Lower lobe of right lung (tissue), 2 donors: ENCODE data around the gene SMG5. TPM values are rescaled to one million over a fixed set of nuclear protein-coding genes. Genes with fewer than 3 reads are reported as not detected.
"Not testable (repeated sequence)": the region's sequence is repeated elsewhere in the genome, so short reads cannot be mapped to it uniquely, and the experiment has no call there.

ENCODE experiments used
- ATAC-seq, 2 donors: fragments of 200-7000 bp; cut with Tn5 transposase; one replicate each; pipeline ENCODE4 v1.9.1; 2020 to 2022; ENCODE audit warnings: mild to moderate bottlenecking in 2 of 2, moderate library complexity in 2 of 2
- DNase-seq: peaks from one replicate; pipeline ENCODE4 v3.0.0-alpha.2; 2020
- H3K27ac ChIP-seq: fragments of 200-600 bp; one replicate; pipeline ENCODE4 v1.8.0; 2022
- H3K27me3 ChIP-seq: fragments of 200-600 bp; one replicate; pipeline ENCODE4 v1.8.0; 2022; ENCODE audit warnings: low read depth
- H3K36me3 ChIP-seq: fragments of 200-600 bp; one replicate; pipeline ENCODE4 v1.8.0; 2022; ENCODE audit warnings: mild to moderate bottlenecking
- H3K4me1 ChIP-seq: fragments of 200-600 bp; one replicate; pipeline ENCODE4 v1.8.0; 2022
- H3K4me3 ChIP-seq: fragments of 200-600 bp; one replicate; pipeline ENCODE4 v1.8.0; 2022; ENCODE audit warnings: mild to moderate bottlenecking
- H3K9me3 ChIP-seq: fragments of 200-600 bp; one replicate; pipeline ENCODE4 v1.8.0; 2022
- intact Hi-C: fragments of 100-400 bp; cut with DNase I; formaldehyde crosslinking; loops from one replicate; pipeline ENCODE4 v1.11.0; 2022
- total RNA-seq: library from RNA; stranded (reverse); fragmentation: NEBNext Ultra II Directional; extraction: Animal tissue kit (Norgen Biotek cat#: 25700); gene quantifications from one replicate; pipeline ENCODE4 v1.2.1, GENCODE V29; 2021
- TF ChIP-seq, protein P1 (sequence below): fragments of 200-600 bp; IDR thresholded peaks from one replicate; pipeline ENCODE4 v1.8.0; 2022; ENCODE audit warnings: antibody characterized with exemption, mild to moderate bottlenecking
- donor health status: DM: no; HTN: yes; CAD: no; lungs with severe emphysema.

Gene SMG5
- total RNA-seq, 1 donor from 2014 or later, result 68.9 TPM

DNA sequence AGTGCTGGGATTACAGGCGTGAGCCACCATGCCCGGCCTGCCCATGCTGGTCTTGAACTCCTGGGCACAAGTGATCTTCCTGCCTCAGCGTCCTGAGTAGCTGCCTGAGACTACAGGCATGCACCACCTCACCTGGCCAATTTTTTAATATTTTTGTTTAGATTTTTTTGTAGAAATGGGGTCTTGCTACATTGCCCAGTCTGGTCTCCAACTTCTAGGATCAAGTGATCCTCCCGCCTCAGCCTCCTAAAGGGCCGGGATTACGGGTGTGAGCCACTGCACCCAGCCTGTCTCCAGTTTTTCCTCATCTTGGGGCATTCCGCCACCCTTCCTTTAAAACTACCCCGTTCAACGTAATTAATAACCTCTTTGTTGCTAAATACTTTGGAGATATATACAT, 62.4 kb downstream of the SMG5 start:
- TF ChIP-seq, protein P1, sequence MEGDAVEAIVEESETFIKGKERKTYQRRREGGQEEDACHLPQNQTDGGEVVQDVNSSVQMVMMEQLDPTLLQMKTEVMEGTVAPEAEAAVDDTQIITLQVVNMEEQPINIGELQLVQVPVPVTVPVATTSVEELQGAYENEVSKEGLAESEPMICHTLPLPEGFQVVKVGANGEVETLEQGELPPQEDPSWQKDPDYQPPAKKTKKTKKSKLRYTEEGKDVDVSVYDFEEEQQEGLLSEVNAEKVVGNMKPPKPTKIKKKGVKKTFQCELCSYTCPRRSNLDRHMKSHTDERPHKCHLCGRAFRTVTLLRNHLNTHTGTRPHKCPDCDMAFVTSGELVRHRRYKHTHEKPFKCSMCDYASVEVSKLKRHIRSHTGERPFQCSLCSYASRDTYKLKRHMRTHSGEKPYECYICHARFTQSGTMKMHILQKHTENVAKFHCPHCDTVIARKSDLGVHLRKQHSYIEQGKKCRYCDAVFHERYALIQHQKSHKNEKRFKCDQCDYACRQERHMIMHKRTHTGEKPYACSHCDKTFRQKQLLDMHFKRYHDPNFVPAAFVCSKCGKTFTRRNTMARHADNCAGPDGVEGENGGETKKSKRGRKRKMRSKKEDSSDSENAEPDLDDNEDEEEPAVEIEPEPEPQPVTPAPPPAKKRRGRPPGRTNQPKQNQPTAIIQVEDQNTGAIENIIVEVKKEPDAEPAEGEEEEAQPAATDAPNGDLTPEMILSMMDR, result no peak

DNA sequence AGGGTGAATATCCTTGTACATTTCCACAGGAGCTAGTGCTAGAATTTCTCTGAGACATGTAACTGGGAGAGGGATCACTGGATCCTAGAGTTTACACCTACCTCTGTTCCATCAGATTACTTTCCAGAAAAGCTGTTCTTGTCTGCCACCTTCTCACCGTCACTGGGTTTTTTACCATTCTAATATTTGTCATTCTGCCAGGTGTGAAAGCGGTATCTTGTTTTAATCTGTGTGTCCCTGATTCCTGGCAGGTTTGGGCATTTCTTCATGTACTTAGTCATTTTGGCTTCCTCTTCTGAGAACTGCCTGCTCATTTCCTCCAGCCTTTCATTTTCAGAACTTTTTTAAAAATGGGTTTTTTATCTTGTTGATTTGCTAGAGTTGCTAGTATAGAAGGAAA, 64.8 kb downstream of the SMG5 start:
- H3K4me3 ChIP-seq, result no peak overlapping the region
- no peak for DNase-seq
- no peak for ATAC-seq
- peaks cover 37% of the 10 kb centered on the region for H3K36me3 ChIP-seq
- H3K9me3 ChIP-seq, result no peaks in the 10 kb centered on the region
- TF ChIP-seq, protein P1, result no peak
- peak overlapping the region; percentile 76 for H3K27ac ChIP-seq
- peaks cover 26% of the 10 kb centered on the region for H3K4me1 ChIP-seq
- no peaks in the 10 kb centered on the region for H3K27me3 ChIP-seq
- intact Hi-C loops, result no loop called here

More for the DNA sequence above, 62.4 kb downstream of the SMG5 start:
- Histone ChIP-seq H3K4me3 (no peak overlapping the region), H3K27me3 (no peaks in the 10 kb centered on the region), H3K27ac (no peak overlapping the region), H3K36me3 (peaks cover 50% of the 10 kb centered on the region), H3K4me1 (peaks cover 23% of the 10 kb centered on the region), H3K9me3 (no peaks in the 10 kb centered on the region)
- no peak for ATAC-seq
- DNase-seq, result no peak
- intact Hi-C loops, result no loop called here

DNA sequence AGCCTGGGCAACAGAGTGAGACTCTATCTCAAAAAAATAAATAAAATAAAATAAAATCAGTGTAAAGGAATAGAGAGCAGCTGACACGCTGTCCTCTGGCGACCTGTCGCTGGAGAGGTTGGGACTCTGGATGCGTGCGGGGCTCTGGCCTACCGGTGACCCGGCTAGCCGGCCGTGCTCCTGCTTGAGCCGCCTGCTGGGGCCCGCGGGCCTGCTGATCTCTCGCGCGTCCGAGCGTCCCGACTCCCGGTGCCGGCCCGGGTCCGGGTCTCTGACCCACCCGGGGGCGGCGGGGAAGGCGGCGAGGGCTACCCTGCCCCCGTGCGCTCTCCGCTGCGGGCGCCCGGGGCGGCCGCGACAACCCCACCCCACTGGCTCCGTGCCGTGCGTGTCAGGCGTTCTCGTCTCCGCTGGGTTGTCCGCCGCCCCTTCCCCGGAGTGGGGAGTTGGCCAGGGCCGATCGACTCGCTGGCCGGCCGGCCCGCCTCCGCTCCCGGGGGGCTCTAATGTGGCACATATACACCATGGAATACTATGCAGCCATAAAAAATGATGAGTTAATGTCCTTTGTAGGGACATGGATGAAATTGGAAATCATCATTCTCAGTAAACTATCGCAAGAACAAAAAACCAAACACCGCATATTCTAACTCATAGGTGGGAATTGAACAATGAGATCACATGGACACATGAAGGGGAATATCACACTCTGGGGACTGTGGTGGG, 66.1 kb downstream of the SMG5 start:
- DNase-seq, H3K27ac ChIP-seq, ATAC-seq, H3K27me3 ChIP-seq, H3K4me3 ChIP-seq, intact Hi-C loops, H3K9me3 ChIP-seq: not testable (repeated sequence)
- peaks cover 32% of the 10 kb centered on the region for H3K4me1 ChIP-seq
- H3K36me3 ChIP-seq, result peaks cover 26% of the 10 kb centered on the region

DNA sequence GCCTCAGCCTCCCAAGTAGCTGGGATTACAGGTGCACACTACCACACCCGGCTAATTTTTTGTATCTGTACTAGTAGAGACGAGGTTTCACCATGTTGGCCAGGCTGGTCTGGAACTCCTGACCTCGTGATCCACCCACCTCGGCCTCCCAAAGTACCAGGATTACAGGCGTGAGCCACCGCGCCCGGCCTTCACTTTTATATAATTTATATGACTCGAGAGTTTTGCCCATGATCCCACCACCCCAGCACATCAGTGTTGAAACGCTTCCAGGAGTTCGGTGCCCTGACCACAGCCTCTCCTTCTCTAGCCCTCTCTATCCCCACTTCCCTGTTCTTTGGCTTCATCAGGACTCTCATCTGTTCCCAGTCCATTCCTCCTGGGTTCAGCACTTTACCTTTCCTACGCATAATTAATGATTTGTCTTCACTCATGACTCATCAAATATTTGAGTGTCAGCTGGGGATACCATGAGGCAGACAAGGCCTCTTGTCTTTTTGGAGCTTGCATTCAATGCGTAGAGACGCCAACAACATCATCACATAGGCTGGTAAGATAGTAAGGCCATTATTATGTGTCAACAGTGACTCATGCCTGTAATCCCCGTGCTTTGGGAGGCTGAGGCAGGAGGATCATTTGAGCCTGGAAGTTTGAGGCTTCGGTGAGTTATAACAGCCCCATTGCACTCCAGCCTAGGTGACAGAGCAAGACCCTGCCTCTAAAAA, 68.4 kb downstream of the SMG5 start:
- H3K27me3 ChIP-seq, result no peaks in the 10 kb centered on the region
- intact Hi-C loops, result no loop called here
- H3K9me3 ChIP-seq, result no peaks in the 10 kb centered on the region
- DNase-seq, result no peak
- H3K4me1 ChIP-seq, result peaks cover 32% of the 10 kb centered on the region
- peaks cover 32% of the 10 kb centered on the region for H3K36me3 ChIP-seq
- H3K4me3 ChIP-seq, result peak overlapping the region; percentile 71
- no peak for ATAC-seq
- H3K27ac ChIP-seq, result peak overlapping the region; percentile 94
- TF ChIP-seq, protein P1, result no peak

DNA sequence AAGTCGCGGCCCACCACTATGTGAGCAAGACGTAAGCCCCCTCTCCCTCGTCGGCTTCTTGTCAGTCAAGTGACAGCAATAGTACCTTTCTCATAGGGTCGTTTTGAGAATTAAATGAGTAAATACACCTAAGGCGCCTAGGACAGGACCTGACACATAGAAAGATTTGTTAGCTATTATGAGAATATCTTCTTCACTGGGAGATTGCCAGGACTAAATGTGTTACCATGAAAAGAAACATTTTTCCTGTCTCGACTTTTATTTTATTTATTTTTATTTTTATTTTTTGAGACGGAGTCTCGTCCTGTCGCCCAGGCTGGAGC, 69.0 kb downstream of the SMG5 start:
- peaks cover 32% of the 10 kb centered on the region for H3K4me1 ChIP-seq
- ATAC-seq (no peak), DNase-seq (no peak)
- no peaks in the 10 kb centered on the region for H3K9me3 ChIP-seq
- peaks cover 37% of the 10 kb centered on the region for H3K36me3 ChIP-seq
- no peaks in the 10 kb centered on the region for H3K27me3 ChIP-seq
- peak overlapping the region; percentile 71 for H3K4me3 ChIP-seq
- intact Hi-C loops, result no loop called here
- H3K27ac ChIP-seq, result peak overlapping the region; percentile 94
- TF ChIP-seq, protein P1, result no peak
